Fibroblast of skin of scalp (primary cell): ENCODE measurements around the gene ARSG. TPM values are rescaled to one million over a fixed set of nuclear protein-coding genes. Genes with fewer than 3 reads are reported as not detected.
A peak's percentile ranks its signal among the peaks of the same experiment; 100 is the strongest.
"Not testable (repeated sequence)": the region's sequence is repeated elsewhere in the genome, so short reads cannot be mapped to it uniquely, and the experiment has no call there.

Experiments
- DNase-seq: peaks from one replicate; pipeline ENCODE4 v3.0.0-alpha.2; 2013
- polyA plus RNA-seq, 2 experiments: library from polyadenylated mRNA; unstranded; fragments of 120-200 nt; gene quantifications; one replicate each; pipeline ENCODE4 v1.2.1, GENCODE V29; 2013; ENCODE audit not compliant: insufficient read length in 2 of 2

ARSG gene
- 1.9 TPM for polyA plus RNA-seq (2013, experiment 1 of 2; ENCODE audit: insufficient read length)
- polyA plus RNA-seq (2013, experiment 2 of 2; ENCODE audit: insufficient read length) = 2.2 TPM

GRCh38 chr17:68290955-68291835, at the start of gene ARSG, which contains the start of gene SLC16A6:
TSS of gene ARSG (plus strand) at chr17:68291495. CDS start at chr17:68307494, 15,999 bp downstream.
TSS of gene SLC16A6 (minus strand) at chr17:68291127. CDS start at chr17:68278320, 12,807 bp downstream.
- DNase-seq = peak; percentile 17

- no peak for DNase-seq
These were observed 44.8 kb upstream of the ARSG start for GRCh38 chr17:68246271-68247028.

GRCh38 chr17:68247445-68248198, 43.7 kb upstream of the ARSG start, which contains the start of gene AMZ2:
TSS of gene AMZ2 (plus strand) at chr17:68248043. CDS start at chr17:68250188, 2,145 bp downstream.
- DNase-seq = peak; percentile 95

DNA sequence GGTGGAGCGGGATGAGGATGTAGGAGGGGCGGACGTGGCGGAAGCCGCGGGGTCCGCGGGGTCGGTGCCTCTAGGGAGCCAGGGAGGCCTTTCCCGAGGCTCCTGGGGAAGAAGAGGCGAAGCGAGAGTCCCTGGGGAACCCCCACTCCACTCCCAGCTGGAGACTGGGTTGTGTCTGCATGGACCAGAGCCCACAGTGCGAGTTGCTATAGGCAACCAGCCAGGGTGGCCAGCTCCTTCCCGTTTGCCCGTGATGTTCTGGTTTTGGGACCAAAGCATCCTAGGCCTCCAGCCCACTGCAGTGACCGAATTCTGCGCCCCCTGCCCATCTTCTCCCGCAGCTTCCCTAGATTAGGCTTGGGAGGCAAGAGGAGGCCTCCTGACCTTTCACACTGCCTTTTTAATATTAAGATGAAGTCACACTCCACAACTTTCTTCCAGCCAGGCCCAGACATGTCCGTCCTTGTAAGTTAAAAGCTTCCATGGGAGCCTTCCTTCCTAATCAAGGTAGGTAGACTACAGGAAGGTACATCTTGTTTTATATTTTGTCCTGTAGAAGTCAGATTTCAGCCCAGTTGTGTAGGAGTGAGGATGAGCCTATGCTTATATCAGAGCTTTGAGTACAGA, 43.0 kb upstream of the ARSG start:
- DNase-seq = peak; percentile 62

GRCh38 chr17:68248891-68249290, 42.4 kb upstream of the ARSG start:
- no peak for DNase-seq

- DNase-seq = no peak
These were observed 41.9 kb upstream of the ARSG start for GRCh38 chr17:68249354-68249765.

DNA sequence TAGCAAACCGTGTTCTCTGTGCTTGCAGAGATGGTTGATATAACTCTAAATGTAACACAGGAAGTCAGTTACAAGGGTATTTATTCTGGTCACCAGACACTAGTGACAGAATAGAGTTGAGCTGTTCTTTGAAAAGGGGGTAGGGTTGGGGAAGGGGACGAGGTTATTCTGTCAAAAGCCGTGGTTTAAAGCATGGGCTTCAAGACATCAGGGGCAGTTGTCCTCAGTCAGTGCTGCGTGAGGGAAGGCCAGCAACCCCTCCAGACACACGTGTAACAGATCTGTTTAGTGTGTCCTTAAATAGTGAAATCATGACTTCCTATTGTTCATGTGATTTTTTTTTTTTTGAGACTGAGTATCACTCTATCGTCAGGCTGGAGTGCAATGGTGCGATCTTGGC, 37.9 kb upstream of the ARSG start:
- not testable (repeated sequence) for DNase-seq

- DNase-seq = no peak
These were observed 36.1 kb upstream of the ARSG start for GRCh38 chr17:68255151-68255550.

DNA sequence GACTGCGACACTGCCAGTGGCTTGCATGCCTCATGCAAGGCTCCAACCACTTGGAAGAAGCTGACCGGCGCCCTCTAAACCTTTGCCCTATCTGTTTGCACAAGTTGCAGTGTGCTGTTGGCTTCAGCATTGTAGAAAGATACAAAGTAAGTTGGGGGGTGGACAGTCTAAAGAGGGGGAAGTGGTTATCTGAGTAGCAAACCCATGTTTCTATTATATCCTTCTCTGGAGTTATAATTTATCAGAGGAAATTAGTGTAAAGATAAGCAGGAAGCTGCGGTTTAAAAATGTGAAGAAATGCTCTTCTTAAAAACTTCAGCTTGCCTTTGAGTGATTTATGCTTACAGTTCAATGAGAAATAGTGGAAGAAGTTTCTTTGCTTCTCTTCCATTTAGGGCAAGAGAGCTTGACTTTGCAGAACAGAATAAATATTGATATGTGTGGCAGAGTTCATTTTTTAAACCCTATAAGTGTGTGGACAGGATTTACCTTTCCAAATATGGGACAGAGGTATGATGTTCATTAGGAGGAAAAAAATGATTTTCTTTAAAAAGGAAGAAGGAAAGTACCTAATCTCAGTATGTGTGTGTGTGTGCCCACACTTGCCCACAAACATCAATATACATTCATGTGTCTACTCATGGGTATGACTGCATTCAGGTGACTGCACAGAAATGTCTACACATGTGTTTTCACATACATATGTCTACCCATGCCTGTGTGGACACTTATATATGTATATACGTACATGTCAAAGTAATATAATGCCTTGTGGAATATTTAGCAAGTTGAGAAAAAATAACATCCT, 35.4 kb upstream of the ARSG start:
- DNase-seq = no peak

- not testable (repeated sequence) for DNase-seq
These were observed 34.6 kb upstream of the ARSG start for GRCh38 chr17:68256701-68257100.

DNA sequence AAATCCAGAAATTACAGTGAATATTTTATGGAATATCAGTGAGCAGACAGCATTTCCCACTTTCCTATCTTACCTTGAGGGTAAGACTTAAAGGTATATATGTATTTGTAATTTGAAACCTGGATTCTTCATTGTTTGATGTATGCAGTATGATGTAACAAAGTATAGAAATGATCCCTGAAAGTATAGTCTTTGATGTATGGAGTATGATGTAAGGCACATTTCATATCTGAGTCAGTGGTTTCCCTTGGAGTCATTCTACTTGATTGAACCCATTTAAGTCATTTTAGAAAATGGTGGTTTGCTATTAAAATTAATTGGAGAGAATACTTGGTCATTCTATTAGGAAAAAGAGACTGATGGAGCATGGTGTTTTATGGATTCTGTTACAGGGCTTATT, 33.4 kb upstream of the ARSG start:
- no peak for DNase-seq

DNA sequence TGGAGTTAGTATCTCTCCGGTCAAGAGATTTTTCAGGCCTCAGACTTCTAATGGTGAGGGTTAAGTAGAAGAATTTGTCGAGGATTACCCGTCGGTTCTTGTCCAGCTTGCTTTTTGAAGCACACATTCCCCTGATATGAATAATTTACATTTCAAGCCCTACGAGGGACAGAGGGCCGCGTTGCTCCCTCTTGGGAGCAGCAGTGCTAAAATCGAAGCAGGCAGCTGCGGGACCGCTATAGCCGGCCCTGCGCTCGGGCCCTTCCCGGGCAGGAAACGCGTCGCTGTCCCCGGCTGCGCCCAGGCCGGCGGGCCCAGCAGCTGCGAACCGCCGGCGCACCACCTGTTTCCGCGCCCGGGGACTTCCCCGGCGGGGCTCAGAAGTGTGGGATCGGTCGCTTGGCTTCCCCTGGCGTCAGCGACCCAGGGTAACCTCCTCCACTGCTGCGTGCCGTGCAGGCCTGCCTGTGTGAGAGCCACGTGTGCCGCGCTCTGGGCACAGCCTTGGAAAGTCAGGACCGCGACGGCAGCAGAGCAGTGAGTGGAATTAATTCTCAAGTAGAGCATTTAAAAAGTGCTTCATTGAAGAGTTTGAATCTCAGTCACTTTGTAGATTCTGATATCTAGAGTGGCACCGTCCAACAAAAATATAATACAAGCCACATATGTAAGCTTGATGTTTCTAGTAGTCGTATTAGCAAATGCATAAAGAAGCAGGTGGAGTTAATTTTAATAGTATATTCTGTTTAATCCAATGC, 32.2 kb upstream of the ARSG start:
- peak; percentile 30 for DNase-seq

DNA sequence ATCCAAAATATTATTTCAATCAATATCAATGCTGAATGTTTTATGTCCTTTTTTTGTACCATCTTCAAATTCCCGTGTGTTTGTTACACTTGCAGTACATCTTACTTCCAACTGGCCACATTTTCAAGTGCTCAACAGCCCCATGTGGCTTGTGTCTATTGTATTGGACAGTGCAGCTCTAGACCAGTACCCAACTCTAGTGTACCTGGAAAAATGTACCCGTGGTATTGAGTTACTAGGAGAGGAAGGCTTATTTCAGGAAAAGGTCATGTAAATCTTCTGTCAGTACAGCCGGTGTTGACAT, 31.7 kb upstream of the ARSG start:
- DNase-seq = not testable (repeated sequence)

DNA sequence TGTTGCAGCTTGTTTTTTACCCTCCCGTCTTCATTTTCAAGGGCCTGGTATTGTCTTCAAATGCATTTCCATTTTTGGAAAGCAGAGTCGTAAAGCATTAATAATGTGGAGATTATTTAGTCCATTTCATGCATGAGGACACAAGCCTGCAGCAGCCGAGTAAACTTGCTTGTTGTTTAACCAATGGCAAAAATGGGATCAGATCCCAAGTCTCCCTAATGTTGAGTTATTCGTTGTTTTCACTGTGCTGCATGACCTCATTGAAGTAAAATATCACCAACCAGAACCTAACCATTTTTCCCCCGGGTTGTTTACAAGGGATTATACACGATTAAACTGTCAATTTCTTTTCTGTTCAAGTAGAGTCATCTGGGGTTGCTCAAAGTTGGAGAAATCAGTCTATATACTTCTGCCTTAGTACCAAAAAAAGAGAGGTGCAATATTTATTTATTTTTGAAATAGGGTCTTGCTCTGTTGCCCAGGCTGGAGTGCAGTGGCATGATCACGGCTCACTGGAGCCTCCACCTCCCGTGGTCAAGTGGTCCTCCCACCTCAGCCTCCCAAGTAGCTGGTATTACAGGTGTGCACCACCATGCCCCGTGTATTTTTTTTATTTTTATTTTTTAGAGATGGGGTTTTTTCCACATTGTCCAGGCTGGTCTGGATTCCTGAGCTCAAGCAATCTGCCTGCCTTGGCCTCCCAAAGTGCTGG, 31.1 kb upstream of the ARSG start:
- no peak for DNase-seq

DNA sequence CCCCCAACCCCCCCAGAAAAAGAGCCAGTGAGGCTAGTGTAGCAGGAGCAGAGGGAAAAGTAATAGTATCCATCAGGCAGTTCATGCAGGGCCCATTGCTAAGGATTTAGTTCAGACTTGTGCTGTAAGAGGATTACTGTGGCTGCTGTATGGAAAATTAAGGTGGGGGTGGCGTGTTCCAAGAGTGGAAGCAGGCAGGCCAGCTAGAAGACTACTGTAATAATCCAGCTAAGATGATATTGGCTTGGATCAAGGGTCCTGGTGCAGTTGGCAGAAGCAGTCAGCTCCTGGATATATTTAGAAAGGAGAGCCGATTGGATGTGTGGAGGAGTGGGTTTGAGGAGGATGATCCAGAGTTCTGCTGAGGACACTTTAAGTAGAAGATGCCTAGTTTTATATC, 28.8 kb upstream of the ARSG start:
- DNase-seq = not testable (repeated sequence)

- DNase-seq = peak; percentile 51
These were observed 28.1 kb upstream of the ARSG start for GRCh38 chr17:68263101-68263681.

- DNase-seq = not testable (repeated sequence)
These were observed 25.5 kb upstream of the ARSG start for GRCh38 chr17:68265833-68266232.

- no peak for DNase-seq
These were observed 17.6 kb upstream of the ARSG start for GRCh38 chr17:68273722-68274121.

- DNase-seq = not testable (repeated sequence)
These were observed 15.0 kb upstream of the ARSG start for GRCh38 chr17:68276339-68276738.
